Ishikawa (cell line): Measurements from ENCODE around the gene TPX2.

Source experiments
- RAD21 ChIP-seq: IDR thresholded peaks from 2 replicates; pipeline ENCODE4 v1.6.1; 2012; ENCODE audit warnings: low read depth
- REST ChIP-seq: IDR thresholded peaks from 2 replicates; pipeline ENCODE4 v1.6.1; 2012; ENCODE audit warnings: low read depth, mild to moderate bottlenecking
- TAF1 ChIP-seq: IDR thresholded peaks from 2 replicates; pipeline ENCODE4 v1.6.1; 2012; ENCODE audit warnings: low read depth, mild to moderate bottlenecking

GRCh38 chr20:31845300-31845863 is 106.3 kb downstream of the TPX2 start, which contains the start of gene FOXS1:
- peak; percentile 4; the same call in 1 of the 2 replicates for TF ChIP-seq RAD21
- TF ChIP-seq REST = no peak
- no peak for TF ChIP-seq TAF1
